PC-3 (cell line): ENCODE results near the gene CSN1S1.

Experiments
- CTCF ChIP-seq: fragments of 300-600 bp; sonication (generic); conservative IDR thresholded peaks from 2 replicates; pipeline ENCODE4 v1.5.1; 2017; ENCODE audit warnings: antibody characterized with exemption, low read depth, mild to moderate bottlenecking, low read length
- EZH2 ChIP-seq: fragments of 300-600 bp; sonication (generic); IDR thresholded peaks from one replicate; pipeline ENCODE4 v1.6.1; 2017; ENCODE audit warnings: antibody characterized with exemption, mild to moderate bottlenecking, low read length; ENCODE audit not compliant: unreplicated experiment

- TF ChIP-seq EZH2 (no peak), CTCF (no peak)
Observed at GRCh38 chr4:69907151-69907550, 23.7 kb upstream of the CSN1S1 start.
